ENCODE data around the gene SMPD3. TPM values are rescaled to one million over a fixed set of nuclear protein-coding genes. Genes with fewer than 3 reads are reported as not detected.

The SMPD3 gene
- total and polyA plus RNA-seq, 3 donors from 2014 or later = 13.3 to 23.4 (median 20.6) TPM

DNA sequence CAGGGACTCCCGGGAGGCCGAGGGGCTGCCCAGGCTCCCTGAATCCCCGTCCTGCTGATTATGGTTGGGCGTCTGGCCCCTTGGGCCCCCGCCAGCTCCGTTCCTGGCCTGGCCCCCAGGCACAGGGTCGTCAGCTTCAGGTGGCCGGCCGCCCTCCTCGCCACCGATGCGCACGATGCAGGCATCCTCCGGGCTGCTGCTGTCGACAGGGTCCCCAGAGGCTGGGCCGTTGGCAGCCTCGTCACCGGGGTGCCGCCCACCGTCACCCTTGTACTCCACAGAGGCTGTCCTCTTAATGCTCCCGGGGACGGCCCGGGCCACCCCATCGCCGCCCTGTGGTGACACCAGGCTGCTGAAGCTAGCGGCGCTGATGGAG, 77.0 kb downstream of the SMPD3 start:
- WGBS, 2 donors = 91 to 100% methylated on average over 2 to 25 of the region's 27 CpGs
- no peak for DNase-seq
- Histone ChIP-seq H3K4me3 (no peak overlapping the region), H3K36me3 (ENCODE audit: low read depth, missing control alignments) (no peaks in the 10 kb centered on the region), H3K9me3 (no peaks in the 10 kb centered on the region), H3K27me3 (no peaks in the 10 kb centered on the region), H3K27ac (no peak overlapping the region), H3K4me1 (no peaks in the 10 kb centered on the region)
- intact Hi-C loops (cut with DNase I; ENCODE audit: low total_unique reads) = no loop called here
- TF ChIP-seq, protein P1, sequence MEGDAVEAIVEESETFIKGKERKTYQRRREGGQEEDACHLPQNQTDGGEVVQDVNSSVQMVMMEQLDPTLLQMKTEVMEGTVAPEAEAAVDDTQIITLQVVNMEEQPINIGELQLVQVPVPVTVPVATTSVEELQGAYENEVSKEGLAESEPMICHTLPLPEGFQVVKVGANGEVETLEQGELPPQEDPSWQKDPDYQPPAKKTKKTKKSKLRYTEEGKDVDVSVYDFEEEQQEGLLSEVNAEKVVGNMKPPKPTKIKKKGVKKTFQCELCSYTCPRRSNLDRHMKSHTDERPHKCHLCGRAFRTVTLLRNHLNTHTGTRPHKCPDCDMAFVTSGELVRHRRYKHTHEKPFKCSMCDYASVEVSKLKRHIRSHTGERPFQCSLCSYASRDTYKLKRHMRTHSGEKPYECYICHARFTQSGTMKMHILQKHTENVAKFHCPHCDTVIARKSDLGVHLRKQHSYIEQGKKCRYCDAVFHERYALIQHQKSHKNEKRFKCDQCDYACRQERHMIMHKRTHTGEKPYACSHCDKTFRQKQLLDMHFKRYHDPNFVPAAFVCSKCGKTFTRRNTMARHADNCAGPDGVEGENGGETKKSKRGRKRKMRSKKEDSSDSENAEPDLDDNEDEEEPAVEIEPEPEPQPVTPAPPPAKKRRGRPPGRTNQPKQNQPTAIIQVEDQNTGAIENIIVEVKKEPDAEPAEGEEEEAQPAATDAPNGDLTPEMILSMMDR (IDR thresholded peaks at IDR 0.05) = no peak
- no peak for TF ChIP-seq POLR2A (IDR thresholded peaks at IDR 0.05)

DNA sequence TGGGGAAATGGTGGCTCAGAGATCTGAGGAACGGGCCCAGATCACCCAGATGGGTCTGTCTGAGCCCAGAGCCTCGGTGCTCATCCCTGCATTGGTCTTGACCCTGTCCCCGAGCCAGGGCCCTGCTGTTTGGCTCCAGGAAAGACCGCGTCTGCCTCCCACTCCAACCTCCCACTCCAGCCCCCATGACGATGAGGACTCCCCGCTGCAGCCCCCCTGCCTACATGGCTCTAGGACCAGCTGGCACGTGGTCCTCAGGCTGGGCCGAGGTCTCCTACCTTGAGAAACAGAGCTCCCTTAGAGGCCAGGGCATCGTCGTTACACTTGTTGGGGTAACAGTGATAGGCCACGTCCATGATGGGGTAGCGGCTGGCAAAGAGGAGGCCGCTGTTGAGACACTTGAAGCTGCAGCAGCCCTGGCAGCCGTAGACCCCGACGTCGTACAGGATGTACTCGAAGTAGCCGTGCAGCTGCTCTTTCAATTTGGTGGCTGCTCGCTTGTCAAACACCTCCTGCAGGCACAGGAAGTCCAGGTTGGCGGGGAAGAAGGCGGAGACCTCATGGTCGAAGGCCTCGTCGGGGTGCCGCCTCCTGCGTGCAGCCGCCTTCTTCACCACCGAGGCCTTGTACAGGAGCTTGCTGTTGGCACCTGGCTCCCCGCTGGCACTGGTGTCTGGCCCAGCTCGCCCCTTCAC, 77.6 kb downstream of the SMPD3 start:
- Histone ChIP-seq H3K4me3 (no peak overlapping the region), H3K4me1 (no peaks in the 10 kb centered on the region), H3K36me3 (ENCODE audit: low read depth, missing control alignments) (no peaks in the 10 kb centered on the region), H3K9me3 (no peaks in the 10 kb centered on the region), H3K27ac (no peak overlapping the region), H3K27me3 (no peaks in the 10 kb centered on the region)
- no peak for DNase-seq
- intact Hi-C loops (cut with DNase I; ENCODE audit: low total_unique reads) = no loop called here
- TF ChIP-seq, protein P1 (IDR thresholded peaks at IDR 0.05) = no peak
- no peak for TF ChIP-seq POLR2A (IDR thresholded peaks at IDR 0.05)
- WGBS, 2 donors = 74 to 82% methylated on average over 25 to 32 of the region's 32 CpGs

DNA sequence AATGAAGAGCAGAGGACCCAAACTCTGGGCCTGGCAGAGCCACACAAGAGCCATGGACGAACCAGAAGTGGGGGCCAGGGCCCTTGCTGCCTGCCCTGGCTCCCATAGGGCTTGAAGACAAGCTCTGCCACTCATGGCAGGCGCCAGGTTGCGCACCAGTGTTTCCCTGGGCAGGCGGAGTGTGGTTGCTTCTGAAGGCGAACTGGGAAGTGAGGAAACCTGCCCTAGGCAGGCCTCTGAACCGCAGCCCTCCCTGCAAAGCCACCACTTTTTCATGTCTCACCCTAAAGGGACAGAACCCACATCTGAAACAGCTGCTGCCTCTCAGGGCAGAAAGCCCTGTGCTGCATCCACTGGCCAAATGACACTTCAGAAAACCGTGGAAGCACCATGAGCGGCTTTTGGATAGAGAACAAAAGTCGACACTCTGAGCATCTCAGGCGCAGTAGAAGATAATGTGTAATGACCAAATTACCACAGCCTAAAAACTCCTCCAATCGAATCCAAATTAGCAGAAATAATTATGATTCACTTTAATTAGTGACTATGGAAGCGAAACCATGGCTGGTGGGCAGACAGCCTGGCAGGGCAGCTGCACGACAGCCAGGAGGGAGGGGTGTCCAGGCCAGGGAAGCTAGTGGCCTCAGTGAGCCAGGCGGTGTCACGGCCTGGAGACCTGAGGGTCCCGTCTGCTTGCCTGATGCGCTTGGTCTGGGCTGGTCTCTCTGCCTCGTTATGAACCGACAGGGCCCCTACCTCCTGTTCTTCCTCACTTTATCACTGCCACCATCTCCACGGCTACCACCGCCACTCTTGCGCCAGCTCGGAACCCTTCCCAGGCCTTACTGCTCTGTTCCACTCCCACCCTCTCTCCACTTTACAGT, 78.4 kb downstream of the SMPD3 start:
- H3K9me3 ChIP-seq = no peaks in the 10 kb centered on the region
- H3K4me1 ChIP-seq = peaks cover 6% of the 10 kb centered on the region
- no peaks in the 10 kb centered on the region for H3K36me3 ChIP-seq (ENCODE audit: low read depth, missing control alignments)
- no peaks in the 10 kb centered on the region for H3K27me3 ChIP-seq
- no peak overlapping the region for H3K4me3 ChIP-seq
- TF ChIP-seq, protein P1 (IDR thresholded peaks at IDR 0.05) = no peak
- TF ChIP-seq POLR2A (IDR thresholded peaks at IDR 0.05) = no peak
- H3K27ac ChIP-seq = no peak overlapping the region
- WGBS, 2 donors = 77 to 92% methylated on average over 17 to 23 of the region's 23 CpGs
- DNase-seq = no peak
- intact Hi-C loops (cut with DNase I; ENCODE audit: low total_unique reads) = loop anchor here (10.0 kb wide), 1 partner anchor 145 kb away; no protein-coding TSS in a partner anchor

DNA sequence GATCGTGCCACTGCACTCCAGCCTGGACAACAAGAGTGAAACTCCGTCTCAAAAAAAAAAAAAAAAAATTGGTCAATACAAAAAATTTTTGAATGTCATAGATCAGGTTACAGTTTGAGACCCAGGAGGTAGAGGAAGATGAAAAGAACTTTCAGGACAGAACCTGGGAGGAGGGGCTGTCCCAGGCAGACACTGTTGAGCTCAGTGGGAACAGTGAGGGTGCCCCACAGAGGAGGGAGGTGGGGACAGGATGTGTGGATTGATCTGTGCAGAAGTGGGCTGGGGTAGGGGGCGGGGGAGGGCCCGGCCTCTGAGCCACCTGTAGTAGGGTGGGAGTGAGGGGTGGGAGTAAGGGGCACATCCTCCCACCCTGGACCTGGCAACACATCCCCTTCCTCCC, 79.1 kb downstream of the SMPD3 start:
- Histone ChIP-seq H3K36me3 (ENCODE audit: low read depth, missing control alignments) (no peaks in the 10 kb centered on the region), H3K9me3 (no peaks in the 10 kb centered on the region), H3K4me1 (peaks cover 13% of the 10 kb centered on the region), H3K27me3 (no peaks in the 10 kb centered on the region), H3K4me3 (no peak overlapping the region), H3K27ac (no peak overlapping the region)
- TF ChIP-seq POLR2A (IDR thresholded peaks at IDR 0.05) = no peak
- TF ChIP-seq, protein P1 (IDR thresholded peaks at IDR 0.05) = no peak
- 85 to 90% methylated on average over 4 of the region's 4 CpGs for WGBS, 2 donors
- DNase-seq = no peak
- intact Hi-C loops (cut with DNase I; ENCODE audit: low total_unique reads) = loop anchor here (10.0 kb wide), 1 partner anchor 146 kb away; no protein-coding TSS in a partner anchor
